ENCODE results near the gene FCGBP.
"Not testable (repeated sequence)": the region's sequence is repeated elsewhere in the genome, so short reads cannot be mapped to it uniquely, and the experiment has no call there.

The FCGBP gene

DNA sequence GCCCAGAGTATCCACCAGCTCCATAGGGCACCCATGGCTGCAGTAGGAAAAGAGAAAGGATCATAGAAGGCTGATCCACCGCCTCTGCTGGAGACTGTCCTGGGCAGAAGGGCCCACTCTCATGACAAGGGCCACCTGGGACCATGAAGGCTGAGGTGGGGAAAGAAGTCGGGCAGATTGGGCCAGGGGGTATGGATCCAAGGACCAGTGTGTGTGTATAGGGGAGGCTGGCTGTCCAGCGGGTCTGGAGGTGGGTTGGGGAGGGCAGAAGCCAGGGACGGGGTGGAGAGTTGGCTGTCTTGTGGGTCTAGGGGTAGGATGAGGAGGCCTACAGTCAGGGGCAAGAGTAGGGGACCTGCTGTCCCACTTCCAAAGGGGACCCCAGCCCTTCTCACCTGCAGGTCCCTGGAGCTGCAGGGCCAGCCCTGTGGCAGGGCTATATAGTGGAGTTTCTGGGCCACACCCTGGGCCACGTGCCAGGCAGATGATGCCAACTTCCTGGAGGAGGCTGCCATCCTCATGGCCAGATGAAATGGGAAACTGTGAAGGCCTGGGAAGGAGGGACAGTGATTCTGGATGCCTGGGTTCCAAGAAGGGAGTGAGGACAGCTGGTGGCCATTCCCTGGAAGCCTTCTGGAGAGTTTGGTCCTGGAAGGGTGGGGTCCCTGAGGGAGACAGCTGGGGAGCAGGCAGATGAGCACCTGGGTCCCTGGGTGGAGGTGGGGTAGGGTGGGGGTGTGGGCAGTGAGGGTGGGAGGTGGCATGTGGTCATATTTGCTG, at the start of gene FCGBP:
Gene FCGBP (minus strand): TSS at position 51 of the 780 bp plus-strand sequence.
- no peak for DNase-seq

DNA sequence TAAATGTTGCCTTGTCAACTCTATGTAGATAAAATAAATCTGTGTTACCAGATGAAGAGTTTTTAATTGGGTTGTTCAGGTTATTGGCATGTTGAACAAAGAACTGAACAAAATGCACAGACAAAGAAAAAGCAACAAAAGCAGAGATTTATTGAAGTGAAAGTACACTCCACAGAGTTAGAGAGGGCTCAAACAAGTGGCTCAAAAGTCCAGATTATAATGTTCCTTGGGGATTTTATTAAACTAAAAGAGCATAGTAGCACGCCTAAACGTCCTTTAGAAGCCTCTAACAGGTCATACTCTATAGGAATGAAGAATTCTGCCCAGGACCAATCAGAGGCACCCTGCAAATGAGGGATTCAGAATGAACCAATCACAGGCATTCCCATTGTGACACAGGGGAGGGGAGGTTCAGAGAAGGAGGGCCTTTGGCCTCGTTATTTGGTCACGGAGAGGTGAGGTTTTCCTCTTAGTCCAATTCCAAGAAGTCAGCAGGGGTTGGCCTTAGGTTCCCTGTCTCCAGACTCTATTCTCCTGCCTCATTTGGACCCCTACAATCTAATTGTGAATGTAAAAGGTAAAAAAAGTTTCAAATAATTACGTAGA, 49.4 kb upstream of the FCGBP start:
- DNase-seq: no peak

- no peak for DNase-seq
These were observed 48.4 kb upstream of the FCGBP start for GRCh38 chr19:39982883-39983282.

- DNase-seq: no peak
These were observed 40.1 kb upstream of the FCGBP start for GRCh38 chr19:39974377-39975155.

- no peak for DNase-seq
These were observed 37.1 kb upstream of the FCGBP start for GRCh38 chr19:39971380-39972035.

- peak; percentile 82 to 99 (median 98) for DNase-seq
These were observed 36.4 kb upstream of the FCGBP start, which contains the start of gene PSMC4 for GRCh38 chr19:39970675-39971379. PSMC4 (plus strand) TSS chr19:39971165; CDS start chr19:39971203, 38 bp downstream.

DNA sequence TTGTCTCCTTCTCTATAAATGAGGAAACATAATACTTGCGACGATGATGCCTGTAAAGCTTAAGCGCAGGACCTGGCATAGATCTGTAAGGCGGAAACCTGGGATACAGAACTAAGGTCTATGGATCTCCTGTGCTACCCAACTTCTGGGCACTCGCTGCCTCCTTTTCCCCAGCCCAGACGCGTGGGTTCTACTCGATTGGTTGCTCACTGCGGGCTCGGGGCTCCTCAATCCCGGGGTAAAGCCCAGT, 35.9 kb upstream of the FCGBP start:
- DNase-seq: peak in 2 of 56 donors; percentile 41 to 57

DNA sequence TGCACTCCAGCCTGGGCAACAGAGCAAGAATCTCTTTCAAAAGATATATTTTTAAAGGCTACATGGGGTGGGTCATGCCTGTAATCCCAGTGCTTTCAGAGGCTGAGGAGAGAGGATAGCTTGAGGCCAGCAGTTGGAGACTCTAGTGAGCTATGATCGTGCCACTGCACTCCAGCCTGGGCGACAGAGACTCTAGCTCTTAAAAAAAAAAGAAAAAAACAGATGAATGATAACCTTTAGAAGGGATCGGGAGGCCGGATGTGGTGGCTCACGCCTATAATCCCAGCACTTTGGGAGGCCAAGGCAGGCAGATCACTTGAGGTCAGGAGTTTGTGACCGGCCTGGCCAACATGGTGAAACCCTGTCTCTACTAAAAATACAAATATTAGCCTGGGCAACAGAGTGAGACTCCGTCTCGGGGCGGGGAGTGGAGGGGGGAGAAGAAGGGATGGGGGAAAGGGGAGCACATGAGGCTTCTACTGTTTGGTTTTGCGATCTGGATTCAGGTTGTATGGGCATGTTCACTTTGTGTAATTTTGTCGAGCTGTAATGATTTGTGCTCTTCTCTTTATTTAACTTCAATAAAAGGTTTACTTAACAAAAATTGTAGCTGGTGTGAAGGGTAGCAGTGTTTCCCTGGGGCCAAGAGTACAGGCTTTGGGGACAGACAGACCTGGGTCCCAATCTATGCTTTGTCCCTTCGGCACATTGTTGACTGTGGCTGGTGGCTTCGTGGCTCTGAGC, 35.4 kb upstream of the FCGBP start:
- DNase-seq: no peak

GRCh38 chr19:39969266-39969665, 34.8 kb upstream of the FCGBP start:
- DNase-seq: no peak

GRCh38 chr19:39968789-39969188, 34.4 kb upstream of the FCGBP start:
- no peak for DNase-seq

GRCh38 chr19:39967561-39967960, 33.1 kb upstream of the FCGBP start:
- no peak for DNase-seq

GRCh38 chr19:39966617-39967016, 32.2 kb upstream of the FCGBP start:
- DNase-seq: no peak

DNA sequence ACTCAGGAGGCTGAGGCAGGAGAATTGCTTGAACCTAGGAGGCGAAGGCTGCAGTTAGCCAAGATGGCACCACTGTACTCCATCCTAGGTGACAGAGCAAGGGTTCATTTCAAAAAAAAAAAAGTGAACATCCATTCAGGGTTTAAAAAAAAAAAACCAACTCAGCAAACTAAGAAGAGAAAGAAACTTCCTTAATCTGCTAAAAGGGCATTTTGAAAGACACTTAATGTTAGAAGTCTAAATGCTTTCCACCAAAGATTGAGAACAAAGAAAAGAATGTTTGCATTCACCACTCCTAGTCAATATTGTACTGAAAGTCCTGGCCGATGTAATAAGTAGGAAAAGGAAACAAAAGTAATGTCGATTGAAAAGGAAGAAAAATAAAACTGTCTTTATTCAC, 29.5 kb upstream of the FCGBP start:
- DNase-seq: no peak

DNA sequence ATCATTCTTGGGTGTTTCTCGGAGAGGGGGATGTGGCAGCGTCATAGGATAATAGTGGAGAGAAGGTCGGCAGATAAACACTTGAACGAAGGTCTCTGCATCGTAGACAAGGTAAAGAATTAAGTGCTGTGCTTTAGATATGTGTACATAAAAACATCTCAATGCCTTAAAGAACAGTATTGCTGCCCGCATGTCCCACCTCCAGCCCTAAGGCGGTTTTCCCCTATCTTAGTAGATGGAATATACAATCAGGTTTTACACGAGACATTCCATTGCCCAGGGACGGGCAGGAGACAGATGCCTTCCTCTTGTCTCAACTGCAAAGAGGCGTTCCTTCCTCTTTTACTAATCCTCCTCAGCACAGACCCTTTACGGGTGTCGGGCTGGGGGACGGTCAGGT, 25.0 kb upstream of the FCGBP start:
- not testable (repeated sequence) for DNase-seq

- DNase-seq: not testable (repeated sequence)
These were observed 24.5 kb upstream of the FCGBP start for GRCh38 chr19:39958942-39959341.

- not testable (repeated sequence) for DNase-seq
These were observed 23.5 kb upstream of the FCGBP start for GRCh38 chr19:39957886-39958285.

GRCh38 chr19:39953915-39954314, 19.5 kb upstream of the FCGBP start:
- DNase-seq: no peak

GRCh38 chr19:39951686-39952085, 17.3 kb upstream of the FCGBP start:
- no peak for DNase-seq

DNA sequence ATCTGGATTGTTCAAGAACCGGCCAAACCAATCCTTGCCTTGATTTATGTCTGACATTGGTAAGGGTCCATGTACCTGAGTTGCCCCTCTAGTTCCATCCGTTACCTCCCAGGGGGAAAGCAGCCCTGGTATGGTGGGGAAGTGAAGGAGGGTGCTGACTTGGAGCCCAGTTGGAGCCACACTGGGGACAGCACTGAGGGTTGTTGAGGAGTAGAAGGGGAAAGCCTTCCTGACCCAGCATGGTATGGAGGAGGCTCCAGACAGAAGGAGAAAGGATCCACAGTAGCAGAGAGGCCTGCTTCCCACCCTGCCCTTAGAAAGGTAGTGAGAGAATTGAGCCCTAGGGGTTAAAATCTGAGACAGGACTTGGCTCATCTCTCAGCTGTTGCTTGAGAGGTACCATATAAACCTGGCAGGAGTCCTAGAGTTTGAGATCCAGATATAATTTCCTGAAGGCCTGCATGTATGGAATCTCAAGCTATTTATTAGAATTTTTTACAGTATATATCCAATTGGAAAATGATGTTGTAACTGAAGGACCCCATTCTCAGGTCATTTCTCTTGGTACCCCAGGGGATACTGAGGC, 16.7 kb upstream of the FCGBP start:
- DNase-seq: no peak
